Dermis blood vessel endothelial cell (primary cell): ENCODE measurements around the gene CELSR1. TPM values are rescaled to one million over a fixed set of nuclear protein-coding genes. Genes with fewer than 3 reads are reported as not detected.

Source experiments
- DNase-seq: peaks from one replicate; pipeline ENCODE4 v3.0.0; 2010
- total RNA-seq: library from RNA; depleted of rRNA; stranded (reverse); fragments of >200 nt; gene quantifications from 2 replicates; pipeline ENCODE4 v1.2.3, GENCODE V29; 2014

Gene CELSR1
- total RNA-seq, 1 donor from 2014 or later, result 28.2 TPM

DNA sequence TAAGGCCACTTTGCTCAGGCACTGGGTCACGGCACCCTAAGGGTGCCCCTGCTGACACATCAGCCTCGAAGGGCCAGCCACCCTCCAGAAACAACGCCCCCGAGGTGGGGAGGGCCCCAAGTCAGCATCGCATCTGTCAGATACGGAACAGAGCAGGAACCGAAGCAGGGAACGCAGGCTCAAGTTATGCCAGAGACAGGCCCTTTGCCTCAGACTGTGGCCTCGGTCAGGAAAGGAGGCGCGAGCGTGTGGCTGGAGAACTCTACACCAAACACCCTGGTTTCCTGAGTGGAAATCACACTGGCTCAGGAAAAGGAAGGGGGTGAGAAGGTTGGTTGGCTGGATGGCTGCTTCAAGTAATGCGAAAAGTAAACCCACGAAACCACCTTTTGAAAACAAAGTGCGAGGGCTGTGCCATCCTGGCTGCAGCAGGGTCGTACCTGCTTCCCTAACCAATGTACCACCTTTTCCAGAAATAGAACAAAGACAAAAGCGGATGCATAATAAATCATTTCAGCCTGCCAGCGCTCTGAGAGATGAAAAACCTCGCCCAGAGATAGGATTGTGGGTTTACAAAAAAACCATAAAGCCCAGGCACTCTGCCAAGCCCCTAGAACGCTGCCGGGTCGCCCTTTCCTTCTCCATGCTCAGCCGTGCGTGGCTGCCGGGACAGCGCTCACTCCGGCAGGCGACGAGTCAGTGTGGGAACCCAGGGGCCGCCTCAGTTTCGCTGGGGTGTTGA lies 163.3 kb downstream of the CELSR1 start:
- peak; percentile 33 for DNase-seq

DNA sequence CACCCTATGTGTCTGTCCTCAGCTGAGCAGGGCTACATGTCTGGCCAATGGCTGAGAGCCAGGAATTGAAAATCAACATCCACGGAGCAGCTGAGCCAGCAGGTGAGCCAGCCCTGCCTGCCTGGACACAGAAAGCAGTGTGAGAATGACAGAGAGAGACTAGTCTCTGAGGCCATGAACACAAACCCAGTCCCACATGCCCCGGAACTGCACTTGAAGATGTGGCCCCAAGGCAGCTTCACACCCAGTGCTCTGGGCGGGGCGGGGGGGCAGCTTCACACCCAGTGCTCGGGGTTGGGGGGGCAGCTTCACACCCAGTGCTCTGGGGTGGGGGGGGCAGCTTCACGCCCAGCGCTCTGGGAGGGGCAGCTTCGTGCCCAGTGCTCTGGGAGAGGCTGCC lies 164.3 kb downstream of the CELSR1 start:
- DNase-seq, result no peak

DNA sequence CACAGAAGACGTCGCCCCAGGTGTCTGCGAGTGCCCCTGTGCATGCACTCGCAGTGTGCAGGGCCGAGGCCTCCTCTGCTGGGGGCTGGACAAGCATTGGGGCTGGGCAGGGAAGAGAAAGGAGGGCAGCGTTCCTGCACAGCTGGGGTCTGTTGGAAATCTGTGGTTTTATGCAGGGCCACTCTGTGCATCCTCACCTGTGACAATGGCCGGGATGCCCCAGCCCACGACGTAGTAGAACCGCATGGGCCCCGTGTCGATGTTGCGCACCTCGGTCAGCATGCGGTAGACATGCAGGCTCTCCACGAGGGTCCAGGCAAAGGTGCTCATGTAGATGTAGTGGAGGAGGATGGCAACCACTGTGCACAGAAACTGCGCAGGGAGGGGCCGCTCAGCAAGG lies 164.7 kb downstream of the CELSR1 start:
- DNase-seq, result no peak

DNA sequence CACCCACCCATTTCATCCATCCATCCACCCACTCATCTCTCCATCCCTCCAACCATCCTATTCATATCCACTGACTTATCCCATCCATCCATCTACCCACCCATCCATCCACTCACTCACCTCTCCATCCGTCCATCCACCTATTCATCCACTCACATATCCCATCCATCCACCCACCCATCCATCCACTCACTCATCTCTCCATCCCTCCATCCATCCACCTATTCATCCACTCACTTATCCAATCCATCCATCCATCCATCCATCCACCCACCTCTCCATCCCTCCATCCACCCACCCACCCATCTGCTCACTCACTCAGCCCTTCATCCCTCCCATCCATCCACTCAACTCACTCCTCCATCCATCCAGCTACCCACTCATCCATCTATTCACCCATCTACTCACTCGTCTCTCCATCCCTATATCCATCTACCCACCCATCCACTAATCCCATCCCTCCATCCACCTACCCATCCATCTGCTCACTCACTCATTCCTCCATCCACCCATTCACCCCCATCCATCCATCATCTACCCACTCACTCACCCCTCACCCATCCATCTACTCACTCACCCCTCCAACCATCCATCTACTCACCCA lies 165.7 kb downstream of the CELSR1 start:
- no peak for DNase-seq

GRCh38 chr22:46370584-46371291 lies 166.7 kb downstream of the CELSR1 start:
- DNase-seq, result no peak

GRCh38 chr22:46369716-46370583 lies 167.5 kb downstream of the CELSR1 start:
- DNase-seq, result no peak

- no peak for DNase-seq
Measured at GRCh38 chr22:46368871-46369715, 168.3 kb downstream of the CELSR1 start.

DNA sequence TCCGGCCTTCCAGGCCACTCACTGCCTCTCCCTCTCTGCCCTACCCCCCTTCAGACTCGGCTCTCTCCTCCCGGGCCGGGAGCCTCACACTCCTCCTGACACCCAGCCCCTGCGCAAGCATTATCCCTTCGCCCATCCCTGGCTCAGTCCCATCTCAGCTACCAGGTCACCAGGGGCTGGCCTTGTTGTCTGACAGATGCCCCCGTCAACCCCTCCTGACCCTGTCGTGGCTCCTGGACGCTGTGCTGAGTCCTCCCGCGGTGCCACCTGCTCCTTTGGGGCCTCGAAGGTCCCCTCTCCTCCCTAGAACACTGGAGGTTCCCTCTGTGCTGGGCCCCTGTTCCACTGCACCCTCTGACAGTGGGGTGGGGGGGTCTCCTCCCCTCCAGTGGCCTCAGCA lies 169.0 kb downstream of the CELSR1 start:
- DNase-seq, result no peak

GRCh38 chr22:46367707-46368191 lies 169.7 kb downstream of the CELSR1 start:
- peak; percentile 74 for DNase-seq

- DNase-seq, result no peak
Measured at GRCh38 chr22:46366801-46367706, 170.4 kb downstream of the CELSR1 start.

- DNase-seq, result no peak
Measured at GRCh38 chr22:46366327-46366731, 171.1 kb downstream of the CELSR1 start.

DNA sequence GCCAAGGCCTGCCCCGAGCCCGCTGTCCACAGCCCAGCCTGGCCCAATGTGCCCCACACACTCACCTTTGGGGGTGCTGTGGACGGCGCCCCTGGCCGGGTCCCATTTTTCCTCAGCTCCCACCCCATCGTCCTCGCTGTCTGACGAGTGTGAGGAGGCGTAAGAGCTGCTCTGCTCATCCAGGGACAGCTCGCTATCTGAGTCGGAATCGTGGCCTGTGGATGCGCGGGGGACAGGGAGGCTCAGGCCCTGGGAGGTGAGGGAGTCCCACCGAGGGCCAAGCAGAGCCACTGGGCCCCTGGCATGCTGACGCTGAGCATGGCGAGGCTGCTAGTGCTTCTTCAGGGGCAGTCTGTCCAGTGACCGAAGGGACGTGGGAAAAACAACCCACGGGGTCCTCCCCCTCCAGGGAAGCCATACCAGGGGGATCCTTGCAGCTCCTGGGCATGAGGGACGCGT lies 172.2 kb downstream of the CELSR1 start:
- no peak for DNase-seq

GRCh38 chr22:46364341-46365165 lies 172.9 kb downstream of the CELSR1 start:
- DNase-seq, result no peak

DNA sequence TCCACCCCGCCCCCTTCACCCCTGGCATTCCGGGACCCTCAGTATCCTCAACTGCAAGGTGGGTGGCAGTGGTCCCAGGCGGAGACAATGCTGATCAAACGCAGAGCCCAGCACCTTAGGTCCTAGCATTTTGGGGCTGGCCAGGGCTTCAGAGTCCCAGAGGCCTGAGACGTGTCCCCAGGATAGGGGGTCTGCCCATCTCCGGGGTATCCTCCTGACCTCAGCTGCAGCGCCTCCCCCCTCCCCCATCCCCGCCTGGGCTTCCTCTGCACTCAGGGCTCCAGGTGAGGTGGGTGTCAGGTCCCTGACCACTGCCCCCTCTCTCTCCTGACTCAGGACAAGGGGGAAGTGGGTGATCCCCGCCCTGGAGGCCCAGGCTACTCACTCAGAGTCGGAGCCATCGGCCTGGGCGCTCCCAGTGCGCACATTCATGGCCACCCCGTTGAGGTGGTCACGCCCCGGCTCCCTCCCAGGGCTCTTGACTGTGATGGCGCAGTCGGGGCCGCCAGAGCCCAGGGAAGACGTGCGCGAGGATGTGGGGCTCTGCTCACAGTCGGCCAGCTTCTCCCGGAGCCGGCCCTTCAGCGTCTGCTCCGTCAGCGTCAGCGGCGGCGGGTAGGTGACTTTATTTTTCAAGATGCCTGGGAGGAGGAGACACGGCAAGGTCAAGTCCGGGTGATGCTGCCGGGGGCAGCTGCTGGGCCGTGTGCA lies 173.7 kb downstream of the CELSR1 start:
- no peak for DNase-seq

GRCh38 chr22:46362934-46363515 lies 174.4 kb downstream of the CELSR1 start:
- DNase-seq, result no peak

DNA sequence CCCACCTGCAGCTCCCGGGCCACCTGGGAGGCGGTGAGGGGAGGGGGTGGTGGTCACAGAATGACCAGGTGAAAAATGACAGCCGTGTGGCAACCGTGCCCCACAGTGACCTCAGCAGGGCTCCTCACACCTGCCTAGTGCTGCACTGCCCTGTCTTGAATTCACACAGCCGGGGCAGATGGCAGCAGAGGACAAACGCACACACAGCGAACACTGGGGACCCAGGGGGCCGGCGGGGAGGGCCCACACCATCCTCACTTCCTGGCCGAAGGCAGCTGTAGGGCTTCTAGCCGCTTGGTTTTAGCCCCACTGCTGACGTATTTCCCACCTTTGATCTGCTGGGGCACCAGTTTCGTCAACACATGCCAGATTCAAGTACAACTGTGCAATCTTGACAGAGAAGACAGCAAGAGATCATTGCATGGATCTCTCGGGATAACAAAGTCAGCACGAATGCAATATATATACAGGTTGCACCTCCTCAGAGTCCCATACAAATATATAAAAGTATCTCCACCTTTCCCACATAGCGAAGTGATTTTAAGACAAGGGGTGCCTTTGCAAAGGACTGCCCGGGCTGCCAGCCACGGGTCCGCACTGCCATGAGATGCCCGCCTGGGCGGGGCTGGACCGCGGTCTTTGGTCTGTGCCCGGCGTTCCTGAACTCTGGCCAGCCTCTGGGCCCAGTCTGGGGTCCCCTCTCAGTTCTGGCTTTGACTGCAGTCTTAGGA lies 175.1 kb downstream of the CELSR1 start:
- DNase-seq, result no peak

- DNase-seq, result no peak
Measured at GRCh38 chr22:46361826-46362202, 175.6 kb downstream of the CELSR1 start.

DNA sequence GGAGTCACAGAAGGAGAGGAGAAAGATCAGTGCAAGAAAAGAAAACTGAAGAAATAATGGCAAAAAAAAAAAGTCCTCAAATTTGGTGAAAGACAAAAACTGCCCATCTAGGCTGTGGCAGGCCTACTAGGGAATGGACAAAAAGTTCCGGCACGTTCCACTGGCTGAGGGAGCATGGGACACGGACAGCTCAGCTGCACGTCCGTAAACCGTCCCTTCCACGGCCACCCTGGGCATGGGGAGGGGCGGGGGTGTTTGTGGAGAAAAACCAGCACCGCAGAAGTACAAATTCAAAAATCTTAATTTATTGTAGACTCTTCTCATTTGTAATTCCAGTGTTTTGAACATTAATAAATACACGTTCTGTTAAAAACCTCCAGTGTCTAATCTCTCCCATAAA lies 176.5 kb downstream of the CELSR1 start:
- no peak for DNase-seq
